Activated T-helper 1 cell treated with Interleukin-2 at 50 U/mL for 16 hours (primary cell): Measurements from ENCODE around the gene GANAB.
"Not testable (repeated sequence)": the region's sequence is repeated elsewhere in the genome, so short reads cannot be mapped to it uniquely, and the experiment has no call there.

Experiments used
- DNase-seq: peaks from one replicate; pipeline ENCODE4 v3.0.0-alpha.2; 2020; ENCODE audit warnings: low read depth

GANAB gene

DNA sequence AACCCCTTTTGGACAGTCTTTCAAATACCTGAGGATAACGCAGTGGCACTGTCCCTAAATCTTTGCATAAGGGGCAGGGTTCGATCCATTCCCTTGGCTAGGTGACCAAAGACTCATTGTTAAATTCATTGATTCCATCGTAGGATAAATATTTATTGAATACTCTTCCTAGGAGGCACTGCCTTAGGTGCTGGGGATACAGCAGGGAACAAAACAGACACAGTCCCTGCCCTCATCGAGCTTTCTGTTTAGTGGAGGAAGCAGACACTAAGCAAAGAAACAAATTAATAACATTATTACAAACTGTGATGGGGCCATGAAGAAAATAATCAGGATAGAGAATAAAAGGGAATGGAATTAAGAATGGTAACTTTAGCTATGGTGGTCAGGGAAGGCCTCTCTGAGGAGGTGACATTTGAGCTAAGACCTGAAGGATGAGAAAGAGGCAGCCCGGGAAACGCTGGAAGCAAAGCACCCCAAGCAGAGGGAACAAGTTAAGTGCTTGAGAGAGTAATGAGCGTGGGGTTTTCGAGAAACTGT is 25.3 kb downstream of the GANAB start:
- DNase-seq: no peak

DNA sequence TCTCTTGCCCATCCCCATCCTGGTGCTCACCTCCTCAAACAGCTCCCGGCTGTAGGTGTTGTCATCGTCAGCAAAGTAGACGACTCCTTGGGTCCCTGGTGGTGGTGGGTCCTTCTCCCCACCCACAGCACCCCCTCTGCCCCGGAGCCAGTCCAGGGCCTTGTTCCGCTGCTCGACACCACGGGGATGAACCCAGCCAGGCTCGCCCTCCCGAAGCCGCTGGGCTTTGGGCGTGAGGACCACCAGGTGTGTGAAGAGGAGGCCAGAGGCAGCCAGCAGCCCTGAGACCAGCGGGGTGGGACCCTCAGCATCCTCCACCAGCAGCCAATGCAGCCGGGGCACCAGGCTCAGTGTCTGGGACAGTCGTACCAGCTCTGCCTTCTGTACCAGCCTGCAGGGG is 29.5 kb downstream of the GANAB start:
- DNase-seq: not testable (repeated sequence)

DNA sequence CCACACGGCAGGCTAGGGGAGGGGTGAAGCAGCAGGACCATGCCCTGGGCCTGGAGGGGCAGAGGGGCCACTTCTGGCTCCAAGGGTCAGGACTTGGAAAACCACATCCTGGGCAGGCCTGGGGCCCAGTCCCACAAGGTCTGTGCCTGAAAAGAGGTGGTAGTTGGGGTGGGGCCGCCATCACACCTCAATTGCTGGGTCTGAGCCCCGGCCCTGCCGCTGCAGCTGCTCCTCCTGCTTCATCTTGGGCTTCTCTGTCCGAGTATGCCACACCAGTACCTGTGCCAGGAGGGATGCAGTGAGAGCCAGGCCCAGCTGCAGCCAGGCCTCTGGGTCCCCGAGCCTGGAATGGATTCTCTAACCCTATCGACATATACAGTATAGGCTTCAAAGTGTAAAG is 30.9 kb downstream of the GANAB start:
- no peak for DNase-seq

DNA sequence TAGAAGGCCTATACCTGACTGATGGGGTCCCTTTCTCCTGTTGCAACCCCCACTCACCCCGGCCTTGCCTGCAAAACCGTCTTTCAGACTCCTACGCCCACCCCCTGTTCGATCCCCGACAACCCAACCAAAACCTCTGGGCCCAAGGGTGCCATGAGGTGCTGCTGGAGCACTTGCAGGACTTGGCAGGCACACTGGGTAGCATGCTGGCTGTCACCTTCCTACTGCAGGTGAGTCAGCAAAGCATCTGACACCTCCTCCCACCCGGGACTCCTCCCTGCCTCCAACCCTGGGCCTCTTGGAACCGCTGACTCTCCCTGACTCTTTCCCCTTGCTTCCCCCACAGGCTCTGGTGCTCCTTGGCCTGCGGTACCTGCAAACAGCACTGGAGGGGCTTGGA is 32.1 kb downstream of the GANAB start:
- no peak for DNase-seq

DNA sequence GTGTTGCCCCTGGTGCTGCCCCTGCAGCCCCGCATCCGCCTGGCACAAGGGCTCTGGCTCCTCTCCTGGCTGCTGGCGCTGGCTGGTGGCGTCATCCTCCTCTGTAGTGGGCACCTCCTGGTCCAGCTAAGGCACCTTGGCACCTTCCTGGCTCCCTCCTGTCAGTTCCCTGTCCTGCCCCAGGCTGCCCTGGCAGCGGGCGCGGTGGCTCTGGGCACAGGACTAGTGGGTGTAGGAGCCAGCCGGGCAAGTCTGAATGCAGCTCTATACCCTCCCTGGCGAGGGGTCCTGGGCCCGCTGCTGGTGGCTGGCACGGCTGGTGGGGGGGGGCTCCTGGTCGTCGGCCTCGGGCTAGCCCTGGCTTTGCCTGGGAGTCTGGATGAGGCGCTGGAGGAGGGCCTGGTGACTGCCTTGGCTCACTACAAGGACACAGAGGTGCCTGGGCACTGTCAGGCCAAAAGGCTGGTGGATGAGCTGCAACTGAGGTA is 33.1 kb downstream of the GANAB start:
- DNase-seq: no peak

DNA sequence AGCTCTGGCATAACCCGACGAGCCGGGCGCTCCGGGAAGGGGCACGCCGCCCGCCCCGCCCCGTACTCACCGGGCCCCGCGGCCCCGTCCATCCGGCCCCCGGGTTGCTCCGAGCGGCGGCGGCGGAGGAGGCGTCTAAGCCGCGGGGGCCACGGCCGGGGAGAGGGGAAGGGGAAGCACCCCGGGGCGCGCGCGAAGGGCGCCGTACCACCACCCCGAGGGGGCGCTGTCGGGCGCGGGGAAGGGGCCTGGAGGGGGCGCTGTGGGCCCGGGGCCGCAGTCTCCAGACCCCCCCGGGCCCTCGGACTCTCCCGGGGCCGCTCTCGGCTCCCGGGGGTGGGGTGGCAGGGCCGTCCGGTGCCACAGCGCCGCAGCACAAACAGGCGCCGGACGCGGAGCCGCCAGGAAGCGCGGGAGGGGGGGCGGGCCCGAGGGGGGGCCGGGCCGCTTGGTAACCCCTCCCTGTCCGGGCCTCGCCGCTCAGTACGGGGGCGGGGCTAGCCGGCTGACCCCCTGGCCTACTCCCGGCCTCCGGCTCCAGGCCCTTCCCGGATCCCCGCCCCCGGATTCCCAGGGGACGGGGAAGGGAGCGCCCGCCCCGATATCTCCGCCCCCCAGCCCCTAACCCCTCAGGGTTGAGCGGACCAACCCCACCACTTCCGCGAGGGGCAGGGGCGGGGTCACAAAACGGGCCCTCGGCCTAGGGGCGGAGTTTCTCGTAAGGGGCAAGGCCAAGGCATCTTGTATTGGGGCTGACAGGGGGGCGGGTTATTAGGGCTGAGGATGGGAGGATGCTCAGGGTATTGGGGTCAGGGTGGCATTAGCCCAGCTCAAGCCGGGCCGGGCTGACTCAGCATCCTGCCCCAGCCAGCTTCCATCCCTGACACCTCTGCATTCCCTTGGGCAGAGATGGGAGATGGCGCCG is 33.8 kb downstream of the GANAB start, which contains the start of the genes EML3 and ROM1:
TSS of gene EML3 (minus strand) at position 410 of the 925 bp plus-strand sequence. CDS start at position 92, 318 bp downstream.
TSS of gene ROM1 (plus strand) at position 892 of the 925 bp plus-strand sequence. CDS start at position 917, 25 bp downstream.
- peak; percentile 80 for DNase-seq

DNA sequence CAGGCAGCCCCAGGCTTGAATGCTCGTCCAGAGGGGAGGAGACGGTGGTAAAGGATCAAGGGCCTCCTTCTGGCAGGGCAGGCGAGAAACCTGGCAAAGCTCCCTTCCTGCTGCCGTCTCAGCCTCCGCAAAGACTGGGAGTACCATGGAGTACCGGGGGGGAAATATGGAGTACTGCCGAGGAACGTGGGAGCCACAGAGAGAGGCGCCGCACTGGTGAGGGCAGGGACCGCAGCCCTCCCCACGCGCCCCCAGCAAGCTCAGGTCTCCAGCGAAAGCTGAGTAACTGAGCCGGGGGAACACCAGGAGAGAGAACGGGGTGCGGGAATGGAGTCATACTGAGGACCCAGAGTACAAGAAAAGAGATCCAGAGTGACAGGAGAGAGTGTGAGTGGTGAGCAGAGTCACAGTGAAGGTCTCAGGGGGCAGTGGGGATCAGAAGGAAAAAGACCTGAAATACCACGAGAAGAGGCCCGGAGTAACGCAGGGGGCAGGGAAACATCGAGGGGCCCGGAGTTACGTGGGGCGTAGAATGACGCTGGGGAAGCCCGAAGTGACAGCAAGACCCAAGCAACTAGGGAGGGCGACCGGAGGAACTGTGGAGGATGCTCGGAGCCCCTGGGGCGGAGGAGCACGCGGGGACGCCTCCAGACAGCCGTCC is 34.6 kb downstream of the GANAB start:
- DNase-seq: no peak

DNA sequence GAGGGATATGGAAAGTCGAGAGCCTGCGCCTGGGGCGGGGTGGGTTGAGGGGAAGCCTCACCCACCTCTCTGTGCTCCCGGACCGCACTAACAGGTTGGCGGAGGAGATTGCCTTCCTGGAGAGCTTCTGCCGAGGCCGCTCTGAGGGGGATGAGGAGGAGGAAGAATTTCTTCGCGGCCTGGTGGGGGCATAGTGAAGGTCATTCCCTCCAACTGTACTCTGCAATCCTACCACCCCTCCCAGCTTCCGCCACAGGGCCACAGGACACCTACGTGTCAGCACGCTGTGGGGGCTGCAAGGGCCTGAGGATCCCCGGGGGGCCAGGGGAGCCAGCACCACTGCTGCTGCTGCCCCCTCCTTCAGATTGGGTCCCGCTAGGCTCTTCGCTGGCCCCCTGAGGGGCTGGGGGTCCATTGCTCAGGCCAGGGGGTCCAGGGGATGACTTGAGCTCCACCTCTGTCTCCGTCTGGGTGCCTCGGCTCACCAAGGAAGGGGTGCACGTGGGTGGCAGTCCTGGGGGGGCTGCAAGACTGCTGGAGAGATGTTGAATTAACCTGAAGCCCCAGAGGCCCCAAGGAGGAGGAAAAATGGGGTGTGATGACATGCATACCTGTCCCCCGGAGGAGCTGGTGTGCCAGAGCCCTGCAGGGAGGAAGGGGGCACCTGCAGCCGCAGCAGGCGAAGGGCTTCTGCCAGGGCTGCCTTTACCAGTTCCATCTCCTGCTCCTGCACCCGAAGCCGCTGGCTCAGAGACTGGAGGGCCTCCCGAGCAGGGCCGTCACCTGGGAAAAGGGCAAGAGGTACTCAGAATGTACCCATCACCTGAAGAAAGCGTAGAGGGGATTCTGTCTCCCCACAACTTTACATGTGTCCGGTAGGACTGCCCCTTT is 35.4 kb downstream of the GANAB start:
- no peak for DNase-seq

DNA sequence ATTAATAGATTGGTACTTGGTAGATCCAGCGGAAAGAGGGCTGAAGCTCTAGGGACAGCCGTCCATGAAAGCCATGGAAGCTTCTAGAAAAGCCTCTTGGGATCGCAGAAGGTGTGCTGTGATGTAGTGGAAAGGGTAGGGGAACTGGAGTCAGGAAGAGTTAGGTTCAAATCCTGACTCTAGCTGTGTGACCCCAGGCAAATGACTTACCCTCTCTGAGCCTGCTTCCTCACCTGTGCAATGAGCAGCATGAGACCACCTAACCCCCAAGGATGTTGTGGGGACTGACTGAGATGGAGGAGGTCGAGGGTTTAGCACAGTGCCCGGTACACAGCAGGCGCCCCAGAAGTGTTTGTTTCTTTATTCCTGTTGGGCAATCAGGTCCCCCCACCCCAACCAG is 36.0 kb downstream of the GANAB start:
- no peak for DNase-seq

DNA sequence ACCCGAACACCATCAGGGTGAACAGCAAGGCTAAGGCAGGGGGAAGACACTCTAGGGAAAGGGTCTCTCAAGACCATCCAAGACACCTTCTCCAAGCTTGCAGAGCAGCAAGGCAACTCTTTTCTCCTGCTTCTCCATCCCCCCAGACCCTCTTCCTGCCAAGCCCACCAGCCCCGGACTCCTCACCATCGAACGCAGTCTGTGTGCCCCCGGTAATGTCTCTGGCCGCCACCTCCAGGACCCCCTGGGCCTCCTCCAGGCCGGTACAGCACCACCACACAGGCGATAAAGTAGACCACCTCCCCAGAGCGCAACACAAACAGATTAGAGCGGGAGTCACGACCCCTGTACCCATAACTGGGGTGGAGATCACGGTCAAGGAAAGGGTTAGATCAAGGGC is 37.6 kb downstream of the GANAB start:
- DNase-seq: no peak

DNA sequence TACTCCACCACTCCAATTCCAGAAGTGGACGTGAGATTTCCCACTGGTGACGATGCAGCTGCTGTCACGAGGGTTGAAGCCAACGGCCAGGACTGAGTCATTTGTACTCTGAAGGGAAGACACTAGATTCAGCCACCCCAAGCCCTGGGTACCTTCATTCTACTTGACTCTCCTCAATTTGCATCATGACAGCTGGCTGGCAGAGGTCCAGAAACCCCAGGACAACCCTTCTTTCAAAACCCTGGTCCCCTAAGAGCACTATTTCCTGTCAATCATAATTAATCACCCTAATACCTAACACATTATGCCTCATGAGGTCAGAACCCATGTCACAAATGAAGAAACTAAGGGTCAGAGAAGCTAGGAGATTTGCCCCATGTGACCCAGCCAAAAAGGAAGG is 38.7 kb downstream of the GANAB start:
- DNase-seq: no peak

DNA sequence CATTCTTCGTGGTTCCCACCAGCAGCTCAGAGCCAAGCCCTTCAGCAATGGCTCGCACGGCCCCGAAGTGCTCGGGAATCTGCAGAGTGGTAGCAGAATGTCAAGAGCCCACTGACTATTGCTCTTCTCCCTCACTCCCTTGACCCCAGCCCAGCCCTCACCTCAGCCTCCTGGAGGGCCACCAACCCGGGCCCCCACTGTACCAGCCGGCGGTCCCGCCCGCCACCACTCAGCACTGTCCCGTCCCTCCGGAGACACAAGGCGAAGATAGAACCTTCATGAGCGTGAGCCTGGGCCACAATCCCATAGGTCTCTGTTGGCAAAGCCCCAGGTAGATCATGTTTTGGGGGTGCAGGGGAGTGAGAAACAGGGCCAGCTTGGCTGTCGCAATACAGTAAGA is 40.5 kb downstream of the GANAB start:
- DNase-seq: no peak

DNA sequence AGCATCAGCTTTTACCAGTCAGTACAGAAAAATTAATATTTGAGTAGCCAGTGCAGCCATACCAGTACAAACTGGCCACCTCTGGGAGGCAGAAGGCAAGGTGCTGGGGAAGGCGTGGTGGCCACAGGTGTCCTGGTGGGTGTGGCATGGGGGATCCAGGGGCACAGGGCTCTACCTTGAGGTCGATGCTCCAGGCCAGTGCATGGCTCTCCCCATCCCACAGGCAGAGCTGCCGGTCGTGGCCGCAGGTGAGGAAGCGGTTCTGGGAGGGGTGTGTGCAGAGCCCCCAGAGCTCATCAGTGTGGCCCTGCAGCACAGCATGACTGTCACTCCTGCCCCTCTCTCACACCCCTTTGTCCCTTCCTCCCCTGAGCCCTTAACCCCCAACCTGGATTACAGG is 40.9 kb downstream of the GANAB start:
- DNase-seq: no peak

DNA sequence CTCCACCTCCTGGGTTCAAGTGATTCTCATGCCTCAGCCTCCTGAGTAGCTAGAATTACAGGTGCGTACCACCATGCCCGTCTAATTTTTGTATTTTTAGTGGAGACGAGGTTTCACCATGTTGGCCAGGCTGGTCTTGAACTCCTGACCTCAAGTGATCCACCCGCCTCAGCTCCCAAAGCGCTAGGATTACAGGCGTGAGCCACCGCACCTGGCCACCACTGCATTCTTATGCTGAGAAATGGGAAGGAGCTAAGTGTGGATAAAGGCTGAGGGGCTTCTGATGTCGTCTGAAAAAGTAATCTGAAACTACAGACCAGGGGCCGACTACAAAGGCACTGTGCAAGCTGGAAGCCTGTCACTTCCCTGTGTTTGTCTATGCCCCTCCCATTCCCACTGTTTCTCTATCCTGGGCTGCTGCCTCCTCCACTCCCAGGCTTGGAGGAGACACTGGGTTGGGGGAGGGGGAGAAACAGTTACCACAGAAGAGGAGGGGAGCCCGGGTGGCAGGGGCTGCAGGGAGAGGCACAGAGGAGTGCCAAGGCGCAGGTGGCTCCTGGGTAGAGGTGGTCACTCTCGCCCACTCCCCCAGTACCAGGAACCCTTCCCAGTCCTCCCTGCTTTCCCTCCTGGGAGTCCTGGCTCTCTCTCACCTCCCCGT is 41.8 kb downstream of the GANAB start:
- no peak for DNase-seq

DNA sequence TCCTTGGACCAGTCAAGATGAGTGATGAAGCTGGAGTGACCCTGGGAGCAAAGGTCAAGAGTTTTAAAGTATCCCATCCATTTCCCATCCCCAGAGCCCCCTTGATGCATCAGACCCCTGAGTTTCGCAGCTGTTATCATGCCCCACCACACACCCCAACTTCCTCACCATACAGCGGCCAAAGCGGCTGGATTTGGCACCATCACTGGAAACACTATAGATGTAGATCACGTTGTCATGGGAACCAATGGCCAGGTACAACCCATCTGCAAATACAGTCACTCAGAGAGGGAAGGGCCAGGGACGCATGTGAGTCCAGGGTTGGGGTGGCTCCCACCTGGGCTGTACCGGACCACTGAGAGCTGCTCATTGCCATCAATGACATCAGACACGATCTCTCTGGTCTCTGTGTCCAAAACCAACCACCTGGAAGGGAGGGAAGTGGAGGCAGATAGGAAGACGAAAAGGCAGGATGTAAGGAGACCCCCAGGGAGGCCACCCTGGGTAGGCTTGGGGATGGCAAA is 42.6 kb downstream of the GANAB start:
- no peak for DNase-seq

DNA sequence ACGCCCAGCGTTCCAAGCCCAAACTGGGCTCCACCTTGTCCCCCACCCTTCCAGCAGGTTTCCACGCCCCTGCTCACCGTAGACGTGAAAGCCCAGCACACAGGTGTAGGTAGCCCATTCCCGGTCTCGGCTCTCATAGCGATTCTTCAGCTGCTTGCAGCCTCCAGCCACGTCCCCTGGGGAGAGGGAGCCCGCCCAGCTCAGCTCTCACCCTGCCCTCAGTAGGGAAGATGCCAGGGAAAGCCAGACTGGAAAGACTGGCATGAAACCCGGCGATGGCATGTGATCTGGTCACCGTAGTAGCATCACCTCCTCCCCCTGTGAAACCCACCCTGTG is 43.4 kb downstream of the GANAB start:
- no peak for DNase-seq

DNA sequence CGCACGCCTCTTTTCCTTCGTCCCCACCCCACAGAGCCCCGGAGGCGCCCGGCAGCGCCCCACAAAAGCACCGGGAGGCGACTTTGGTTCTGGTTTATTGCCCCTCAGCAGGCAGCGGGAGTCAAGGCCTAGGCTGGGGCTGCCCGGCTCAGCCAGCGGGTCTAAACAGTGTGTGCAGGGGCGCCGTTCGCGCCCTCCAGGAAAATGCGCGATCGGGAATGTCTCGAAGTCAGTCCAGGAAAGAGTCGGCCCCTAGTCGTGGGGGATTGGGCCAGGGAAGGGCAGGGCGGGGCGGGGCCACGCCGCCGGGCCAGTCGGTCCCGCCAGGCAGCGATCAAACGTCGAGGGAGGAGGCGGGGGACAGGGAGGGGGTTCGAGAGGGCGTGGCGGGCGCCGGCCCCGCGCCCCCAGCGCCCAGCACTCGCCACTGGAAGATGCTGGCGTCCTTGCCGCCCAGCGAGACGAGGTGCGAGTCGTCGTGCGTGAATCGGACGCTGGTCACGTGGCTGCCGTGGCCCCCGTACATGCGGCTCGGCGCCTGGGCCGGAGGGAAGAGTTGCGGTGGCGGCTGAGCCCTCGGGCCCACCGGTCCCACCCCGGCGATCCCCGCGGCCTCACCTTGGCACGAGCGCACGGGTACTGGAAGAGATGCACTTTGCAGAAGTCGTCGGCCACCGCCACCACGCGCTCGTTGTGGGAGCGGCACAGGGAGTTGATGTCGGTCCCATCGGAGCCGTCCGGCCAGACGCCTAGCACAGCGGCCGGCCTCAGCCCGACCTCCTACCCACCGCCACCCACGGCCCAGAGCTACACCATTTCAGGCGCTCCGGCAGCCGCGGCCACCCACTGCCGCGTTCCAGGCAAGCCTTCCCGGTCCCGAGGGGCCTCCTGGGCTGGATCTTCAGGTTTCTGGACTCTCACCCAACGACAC is 44.0 kb downstream of the GANAB start:
- DNase-seq: no peak

DNA sequence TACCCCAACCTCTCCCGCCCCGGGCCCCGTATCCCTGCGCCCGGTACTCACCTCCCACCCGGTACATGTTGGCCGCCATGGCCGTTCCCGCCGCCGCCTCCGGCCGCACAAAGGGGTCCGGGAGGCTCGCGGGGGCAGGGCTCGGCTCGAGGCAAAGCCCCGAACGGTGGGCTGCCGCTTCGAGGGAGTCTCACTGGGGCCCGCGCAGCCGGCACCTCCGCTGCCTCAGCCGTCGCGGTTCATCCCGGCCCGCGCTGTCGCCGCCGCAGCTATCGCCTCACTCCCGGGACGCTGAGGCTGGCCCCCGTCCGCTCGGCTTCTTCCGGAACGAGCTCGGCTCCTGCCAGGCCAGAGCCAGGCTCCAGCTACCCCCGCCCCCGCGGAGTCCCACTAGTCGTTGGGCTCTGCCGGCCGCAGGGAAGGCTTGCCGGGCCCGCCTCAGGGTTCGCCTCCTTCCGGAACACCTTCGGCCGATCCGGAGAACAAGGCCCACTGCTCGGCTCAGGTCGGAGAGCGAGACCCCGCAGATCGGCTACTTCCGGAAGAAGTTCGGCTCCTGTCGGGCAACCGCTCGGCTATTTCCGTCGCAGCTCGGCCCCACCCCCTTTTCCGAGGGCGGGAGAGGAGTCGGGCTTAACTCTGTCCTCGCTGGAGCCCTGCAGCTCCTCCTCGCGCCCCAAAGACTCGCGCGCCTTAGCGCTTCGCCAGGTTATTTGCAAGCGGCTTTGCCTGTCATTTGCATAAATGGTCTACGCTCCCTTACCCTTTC is 44.9 kb downstream of the GANAB start, which contains the start of gene MTA2:
TSS of gene MTA2 (minus strand) at position 494 of the 769 bp plus-strand sequence. CDS start at position 79, 415 bp downstream.
- peak; percentile 99 for DNase-seq

DNA sequence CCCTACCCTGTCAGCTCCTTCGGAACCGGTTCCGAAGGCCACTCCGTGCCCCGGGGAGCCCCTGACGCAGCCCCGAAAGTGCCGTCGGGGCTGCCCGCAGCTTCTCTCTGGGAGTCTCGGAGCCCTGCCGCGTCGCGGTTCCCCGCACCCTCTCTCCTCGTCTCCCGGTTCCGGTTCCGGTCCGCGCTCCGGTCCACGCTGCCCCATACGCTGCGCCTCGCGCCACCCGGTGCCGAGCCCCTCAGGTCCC is 45.4 kb downstream of the GANAB start:
- DNase-seq: peak; percentile 32
